ENCODE data around the gene HLTF.

The HLTF gene

DNA sequence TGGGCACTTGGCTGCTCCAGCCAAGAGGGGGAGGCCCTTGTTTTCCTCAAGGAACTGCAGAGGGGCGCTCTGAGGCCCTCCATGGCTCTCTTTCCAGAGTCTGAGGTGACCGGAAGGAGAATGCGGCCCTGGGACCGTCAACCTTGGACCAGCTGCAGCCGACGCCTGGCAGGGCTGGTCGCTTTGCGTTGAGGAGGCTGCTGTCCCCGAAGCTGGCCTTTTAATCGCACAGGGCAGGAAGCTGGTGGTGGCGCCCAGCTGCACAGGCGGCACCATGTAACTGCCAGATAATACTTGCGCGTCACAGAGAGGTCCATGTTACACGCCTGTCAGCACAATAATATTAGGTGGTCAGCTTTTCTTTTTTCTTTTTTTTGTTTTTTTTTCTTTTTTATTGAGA, 875 bp upstream of the HLTF start:
- no peak overlapping the region for H3K4me3 ChIP-seq (ENCODE audit: low read depth, low read length)

DNA sequence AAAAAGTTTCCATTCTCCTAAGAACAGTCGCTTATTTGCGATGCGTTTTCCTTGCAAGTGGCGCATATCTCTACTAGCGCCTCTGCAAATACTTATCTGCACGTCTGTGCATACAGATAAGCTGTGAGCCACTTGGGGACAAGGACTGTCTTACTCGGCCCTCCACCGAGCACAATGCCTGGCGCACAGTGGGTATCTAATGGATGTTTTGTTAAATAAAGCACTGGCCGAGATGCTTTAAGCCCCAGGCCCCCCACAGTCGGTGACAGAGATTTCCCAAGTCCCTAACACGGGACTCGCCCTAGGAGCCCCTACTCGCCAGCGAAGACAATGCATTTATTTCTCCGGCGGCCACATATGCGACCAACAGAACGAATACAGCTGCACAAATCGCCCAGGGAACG, 503 bp downstream of the HLTF start:
- H3K4me3 ChIP-seq (ENCODE audit: low read depth, low read length): peak overlapping the region; percentile 73

DNA sequence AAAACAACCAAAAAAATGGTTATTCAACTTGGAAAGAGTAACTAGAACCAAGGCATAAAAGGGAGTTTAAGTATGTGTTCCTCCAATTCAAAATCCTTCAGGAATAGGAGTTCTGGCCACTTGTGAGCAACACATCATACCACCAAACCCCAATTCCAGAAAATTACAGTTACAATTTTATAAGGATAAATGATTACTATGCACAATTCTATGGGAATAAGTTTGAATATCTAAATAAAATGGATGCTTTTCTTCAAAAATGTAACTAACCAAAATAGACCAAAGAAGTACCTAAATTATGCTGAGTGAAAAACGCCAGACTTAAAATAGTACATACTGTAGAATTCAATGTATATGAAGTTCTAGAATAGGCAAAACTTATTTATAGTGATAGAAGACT, 4.6 kb downstream of the HLTF start:
- no peak overlapping the region for H3K4me3 ChIP-seq (ENCODE audit: low read depth, low read length)

DNA sequence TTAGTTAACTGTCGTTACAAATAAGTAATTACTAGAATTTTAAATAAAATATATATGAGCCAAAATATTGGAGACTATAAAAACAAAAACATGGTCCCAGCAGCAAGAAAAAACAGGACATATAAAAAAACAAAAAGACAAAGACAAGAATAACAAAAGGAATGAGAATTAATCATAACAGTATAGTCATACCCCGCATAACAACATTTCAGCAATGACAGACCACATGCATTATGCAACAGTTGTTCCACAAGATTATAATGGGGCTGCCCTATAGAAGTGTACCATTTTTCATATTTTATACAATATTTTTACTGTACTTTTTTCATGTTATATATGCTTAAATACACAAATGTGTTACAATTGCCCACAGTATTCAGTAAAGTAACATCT, 5.6 kb downstream of the HLTF start:
- H3K4me3 ChIP-seq (ENCODE audit: low read depth, low read length): no peak overlapping the region

DNA sequence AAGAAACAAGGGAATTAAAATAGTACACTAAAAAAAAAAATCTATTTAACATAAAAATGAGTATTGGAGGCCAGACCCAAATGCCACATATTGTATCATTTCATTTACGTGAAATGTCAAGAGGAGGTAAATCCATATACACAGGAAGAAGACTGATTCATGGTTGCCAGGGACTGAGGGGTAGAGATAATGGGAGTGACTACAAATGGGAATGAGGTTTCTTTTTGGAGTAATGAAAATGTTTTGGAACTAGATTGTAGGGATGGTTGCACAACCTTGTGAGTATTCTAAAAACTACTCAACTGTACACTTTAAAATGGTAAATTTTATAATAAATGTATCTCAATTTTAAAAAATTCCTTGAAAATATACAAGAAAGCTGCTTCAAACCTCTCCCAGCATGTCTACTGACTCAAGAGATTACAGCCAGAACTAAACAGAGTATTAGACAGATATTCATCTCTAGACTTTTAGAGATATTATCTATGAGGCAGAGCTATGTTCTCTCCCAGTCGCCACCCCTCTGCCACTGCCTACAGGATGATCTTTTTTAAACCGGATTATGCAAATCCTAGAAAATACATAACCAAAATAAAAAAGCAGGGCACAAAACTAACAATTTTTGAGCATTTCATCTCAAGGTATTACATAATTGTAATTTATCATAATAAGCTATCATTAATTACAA, 6.2 kb downstream of the HLTF start:
- no peak overlapping the region for H3K4me3 ChIP-seq (ENCODE audit: low read depth, low read length)

DNA sequence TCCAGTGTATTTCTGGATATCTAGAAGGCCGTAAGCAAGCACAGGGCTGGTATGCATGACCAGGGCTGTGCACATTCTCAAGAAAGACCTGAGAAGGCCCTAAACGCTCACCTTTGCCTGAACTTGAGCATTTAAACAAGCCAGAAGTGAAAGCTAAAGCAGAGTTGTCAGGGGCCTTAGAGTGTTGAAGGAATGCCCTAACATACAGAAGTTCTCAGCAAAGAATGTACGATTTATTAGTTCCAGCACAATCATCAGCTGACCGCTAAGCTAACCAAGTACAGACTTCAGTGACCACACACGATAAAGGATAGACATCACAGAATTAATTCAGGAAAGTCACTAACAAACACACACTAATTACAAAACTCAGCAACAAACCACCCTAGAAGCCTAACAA, 8.7 kb downstream of the HLTF start:
- no peak overlapping the region for H3K4me3 ChIP-seq (ENCODE audit: low read depth, low read length)

DNA sequence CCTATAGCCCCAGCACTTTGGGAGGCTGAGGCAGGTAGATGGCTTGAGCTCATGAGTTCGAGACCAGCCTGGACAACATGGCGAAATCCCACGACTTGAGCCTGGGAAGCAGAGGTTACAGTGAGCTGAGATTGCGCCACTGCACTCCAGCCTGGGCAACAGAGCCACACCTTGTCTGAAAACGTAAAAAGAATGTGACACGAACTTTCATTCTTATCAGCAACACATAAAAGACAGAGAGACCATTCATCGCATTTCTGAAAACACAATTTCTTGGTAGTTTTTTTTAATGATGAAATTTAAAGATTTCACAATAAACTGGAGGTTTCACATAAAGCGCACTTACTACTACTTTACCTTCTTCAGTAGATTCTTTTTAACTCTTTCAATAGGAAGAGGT, 18.4 kb downstream of the HLTF start:
- H3K4me3 ChIP-seq (ENCODE audit: low read depth, low read length): no peak overlapping the region

DNA sequence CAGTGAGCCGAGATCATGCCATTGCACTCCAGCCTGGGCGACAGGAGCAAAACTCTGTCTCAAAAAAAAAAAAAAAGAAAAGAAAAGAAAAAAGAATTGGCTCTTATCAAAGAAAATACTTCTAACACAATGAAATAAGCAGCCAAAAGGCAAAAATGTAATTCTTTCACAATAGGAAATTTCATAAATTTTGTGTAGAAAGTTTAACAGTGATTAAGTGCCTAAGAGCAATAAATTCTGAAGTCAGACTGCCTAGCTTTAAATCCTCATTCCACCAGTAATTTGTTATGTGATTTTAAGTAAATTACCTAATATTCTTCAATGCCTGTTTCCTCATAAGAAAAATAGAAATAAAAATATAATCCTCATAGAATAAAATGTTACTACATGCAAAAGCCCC, 24.6 kb downstream of the HLTF start:
- no peak overlapping the region for H3K4me3 ChIP-seq (ENCODE audit: low read depth, low read length)

DNA sequence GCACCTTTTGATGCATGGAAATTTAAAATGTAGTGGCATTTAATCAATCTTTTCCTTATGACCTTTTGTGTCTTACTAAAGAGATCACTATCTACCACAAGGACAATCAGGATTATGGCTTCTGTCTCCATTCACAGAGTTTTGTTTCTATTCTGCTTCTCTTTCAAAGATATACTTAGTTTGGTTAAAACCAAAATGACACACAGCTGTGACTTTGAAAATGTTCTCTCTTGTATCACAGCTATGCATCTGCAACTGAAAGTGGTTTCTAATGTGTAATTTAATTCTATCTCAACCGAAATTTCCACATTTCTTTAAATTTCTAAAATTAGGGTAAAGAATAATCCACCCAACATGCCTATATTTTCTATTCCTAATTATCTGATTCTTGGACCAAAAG, 27.7 kb downstream of the HLTF start:
- no peak overlapping the region for H3K4me3 ChIP-seq (ENCODE audit: low read depth, low read length)

DNA sequence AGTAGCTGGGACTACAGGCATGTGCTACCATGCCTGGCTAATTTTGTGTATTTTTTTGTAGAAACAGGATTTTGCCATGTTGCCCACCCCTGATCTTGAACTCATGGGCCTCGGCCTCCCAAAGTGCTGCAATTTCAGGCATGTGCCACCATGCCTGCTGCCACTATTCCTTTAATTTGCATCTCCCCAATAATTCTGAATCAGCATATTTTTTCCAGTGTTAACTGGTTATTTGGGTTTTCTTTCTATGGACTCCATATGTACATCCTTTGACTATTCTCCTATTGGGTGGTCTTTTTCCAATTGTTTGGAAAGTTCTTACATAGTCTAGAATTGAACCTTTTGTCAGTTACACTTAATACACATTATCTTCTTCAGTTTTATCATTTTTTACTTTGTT, 28.1 kb downstream of the HLTF start:
- no peak overlapping the region for H3K4me3 ChIP-seq (ENCODE audit: low read depth, low read length)

DNA sequence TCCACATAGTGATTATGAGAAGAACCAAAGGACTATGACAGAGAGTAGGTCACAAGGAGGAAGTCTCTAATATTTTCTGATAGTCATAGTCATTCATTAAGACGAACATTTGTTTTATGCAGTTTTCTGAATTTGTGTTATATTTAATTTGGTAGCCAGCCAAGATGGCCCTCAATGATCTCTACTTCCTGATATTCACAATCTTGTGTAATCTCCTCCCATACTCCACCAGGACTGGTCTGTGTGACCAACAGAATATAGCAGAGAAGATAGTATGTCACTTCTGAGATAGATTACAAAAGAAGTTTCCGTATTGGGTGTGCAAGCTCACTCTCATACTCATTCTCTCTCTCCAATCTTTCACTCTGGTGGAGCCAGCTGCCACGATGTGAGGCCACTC, 30.8 kb downstream of the HLTF start:
- no peak overlapping the region for H3K4me3 ChIP-seq (ENCODE audit: low read depth, low read length)

DNA sequence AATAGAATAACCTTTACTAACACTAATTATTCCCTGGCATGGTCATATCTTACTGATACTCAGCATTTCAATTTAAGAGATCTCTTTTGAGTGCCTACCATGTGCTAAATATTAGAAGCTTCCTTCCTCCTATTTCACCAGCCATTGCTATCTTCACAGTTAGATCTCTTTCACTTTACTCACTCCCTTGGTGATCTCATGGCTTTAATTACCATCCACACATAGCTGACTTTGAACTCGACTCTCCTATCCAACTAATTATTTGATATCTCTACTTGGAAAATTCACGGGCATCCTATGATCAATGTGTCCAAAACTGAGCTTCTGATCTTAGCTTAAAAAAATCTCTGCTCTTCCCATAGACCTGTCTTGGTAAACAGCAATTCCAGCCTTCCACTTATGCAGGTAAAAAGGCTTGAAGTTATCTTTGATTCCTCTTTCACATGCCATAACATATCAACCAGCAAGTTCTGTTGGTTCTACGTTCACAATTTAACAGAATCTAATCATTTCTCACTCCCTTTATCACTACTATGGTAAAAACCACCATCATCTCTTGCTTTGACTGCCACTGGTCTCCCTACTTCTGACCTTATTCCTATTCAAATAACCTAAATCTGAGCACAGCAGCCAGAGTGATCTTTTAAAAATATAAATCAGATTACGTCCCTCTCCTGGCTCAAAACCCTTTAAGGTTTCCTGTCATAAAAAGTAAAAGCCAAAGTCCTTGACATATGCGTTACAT, 41.8 kb downstream of the HLTF start:
- no peak overlapping the region for H3K4me3 ChIP-seq (ENCODE audit: low read depth, low read length)

DNA sequence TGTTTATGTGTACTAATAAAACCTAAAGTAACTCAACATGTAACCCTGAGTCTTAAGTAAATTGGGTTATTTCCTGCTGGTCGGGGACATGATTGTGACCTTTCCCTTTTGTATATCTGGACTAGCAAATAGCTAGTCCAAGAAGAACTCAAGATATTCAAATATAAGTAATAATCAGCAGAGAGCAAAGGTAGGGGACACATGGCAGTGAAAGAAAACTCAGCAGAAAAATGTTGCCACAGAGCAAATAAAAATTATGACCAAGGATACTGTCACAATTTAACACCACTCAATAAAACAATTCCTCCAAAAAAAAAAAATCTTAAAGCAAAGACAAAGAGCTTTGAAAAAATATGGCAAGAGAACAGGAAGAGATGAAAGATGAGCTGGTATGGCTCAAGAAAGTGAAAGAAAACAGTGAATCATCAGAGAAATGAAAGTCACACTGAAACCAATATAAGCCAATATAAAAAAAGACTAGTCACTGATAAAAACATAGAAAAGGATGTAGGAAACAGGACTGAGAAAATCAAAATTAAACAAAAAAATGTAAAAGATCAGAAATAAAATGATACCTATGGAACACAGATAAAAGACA, 43.4 kb downstream of the HLTF start:
- no peak overlapping the region for H3K4me3 ChIP-seq (ENCODE audit: low read depth, low read length)

DNA sequence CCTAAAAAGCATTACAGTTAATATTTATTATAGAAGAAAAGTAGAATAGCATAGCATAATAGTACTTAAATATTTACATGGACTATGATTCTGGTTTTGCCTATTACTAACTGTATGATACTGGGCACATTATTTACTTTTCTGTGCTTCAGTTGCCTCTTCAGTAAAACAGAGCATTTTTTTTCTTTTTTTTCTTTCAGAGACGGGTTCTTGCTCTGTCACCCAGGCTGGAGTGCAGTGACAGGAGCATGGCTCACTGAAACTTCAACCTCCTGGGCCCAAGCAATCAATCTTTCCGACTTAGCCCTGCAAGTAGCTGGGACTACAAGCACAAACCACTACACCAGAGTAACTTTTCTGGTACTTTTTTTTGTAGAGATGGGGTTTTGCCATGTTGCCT, 48.0 kb downstream of the HLTF start:
- H3K4me3 ChIP-seq (ENCODE audit: low read depth, low read length): no peak overlapping the region

DNA sequence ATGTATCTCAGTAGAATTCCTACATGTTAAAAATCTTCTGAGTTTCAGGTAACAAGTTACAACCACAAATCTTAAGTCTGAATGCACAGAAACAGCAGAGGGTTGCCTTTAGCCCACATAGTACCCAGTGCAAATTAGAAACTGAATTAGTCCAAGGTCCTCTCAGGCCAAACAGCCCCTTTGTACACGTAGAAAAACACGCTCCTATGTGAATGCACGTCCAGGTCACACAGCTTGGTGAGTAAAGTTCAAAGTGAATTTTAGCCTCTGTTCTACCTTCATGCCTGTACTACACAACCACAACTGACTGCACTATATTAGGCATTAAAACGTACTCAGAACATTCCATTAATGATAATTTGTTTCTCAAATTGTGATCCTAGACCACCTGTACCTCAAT, 48.6 kb downstream of the HLTF start:
- no peak overlapping the region for H3K4me3 ChIP-seq (ENCODE audit: low read depth, low read length)

DNA sequence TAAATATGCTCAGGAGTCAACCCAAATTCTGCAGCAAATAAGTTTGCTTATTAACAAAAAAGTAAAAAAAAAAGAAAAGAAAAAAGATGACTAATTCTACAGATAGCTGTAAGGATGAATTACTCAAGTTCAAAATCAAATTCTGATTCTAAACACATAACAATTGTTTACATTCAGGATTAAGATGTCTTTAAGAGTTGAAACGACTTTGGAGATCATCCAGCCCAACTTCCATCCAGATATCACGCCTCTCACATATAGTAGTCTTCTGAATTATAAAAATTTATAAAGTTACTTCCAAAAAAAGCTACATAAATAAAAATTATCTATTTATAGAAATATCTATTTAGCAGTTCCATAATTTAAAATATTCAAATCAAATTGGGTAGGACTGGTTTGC, 55.2 kb downstream of the HLTF start:
- no peak overlapping the region for H3K4me3 ChIP-seq (ENCODE audit: low read depth, low read length)

DNA sequence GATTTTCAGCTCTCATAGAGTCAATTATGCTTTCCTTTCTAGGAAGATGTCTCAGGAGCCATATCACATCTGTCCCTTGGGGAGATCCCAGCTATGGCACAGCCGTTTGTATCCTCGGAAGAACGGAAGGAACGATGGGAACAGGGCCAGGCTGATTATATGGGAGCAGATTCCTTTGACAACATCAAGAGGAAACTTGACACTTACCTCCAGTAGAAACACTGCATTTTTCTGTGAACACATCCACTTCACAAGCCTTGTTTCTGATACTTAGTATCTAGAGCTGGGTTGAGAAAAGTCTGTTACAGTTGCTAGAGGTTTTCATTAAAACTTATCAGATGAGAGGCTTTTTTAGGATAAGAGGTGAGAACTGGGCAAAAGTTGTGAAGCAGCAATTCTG, 59.6 kb downstream of the HLTF start:
- H3K4me3 ChIP-seq (ENCODE audit: low read depth, low read length): no peak overlapping the region

DNA sequence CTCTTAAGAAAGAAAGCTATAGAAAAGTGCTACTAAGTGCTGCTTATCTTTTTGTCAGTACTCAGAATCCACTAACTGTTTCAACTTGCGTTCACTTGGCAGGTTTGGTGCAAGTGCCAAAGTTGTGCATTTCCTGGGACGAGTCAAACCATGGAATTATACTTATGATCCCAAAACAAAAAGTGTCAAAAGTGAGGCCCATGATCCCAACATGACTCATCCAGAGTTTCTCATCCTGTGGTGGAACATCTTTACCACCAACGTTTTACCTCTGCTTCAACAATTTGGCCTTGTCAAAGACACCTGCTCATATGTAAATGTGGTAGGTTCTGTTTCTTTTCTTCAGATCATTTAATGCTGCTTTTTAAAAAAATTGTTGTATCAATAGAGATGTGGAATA, 62.4 kb downstream of the HLTF start:
- H3K4me3 ChIP-seq (ENCODE audit: low read depth, low read length): no peak overlapping the region

DNA sequence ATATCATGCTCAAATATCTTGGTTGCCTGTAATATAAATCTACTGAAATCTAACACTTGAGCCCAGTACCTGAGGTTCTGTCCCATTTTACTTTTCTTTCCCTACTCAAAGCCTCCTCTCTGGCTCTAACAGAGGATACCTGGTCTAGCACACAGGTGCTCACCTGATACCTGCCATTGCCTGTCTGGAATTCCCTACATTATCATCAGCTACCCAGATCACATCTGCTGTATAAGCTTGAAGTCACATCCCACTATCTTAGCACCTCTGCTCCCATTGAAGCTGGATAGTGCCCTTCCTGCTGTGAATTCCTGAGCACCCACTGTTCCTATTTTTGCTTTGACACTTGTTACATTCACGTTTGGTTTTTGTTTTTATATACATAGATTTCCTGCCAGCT, 64.5 kb downstream of the HLTF start:
- H3K4me3 ChIP-seq (ENCODE audit: low read depth, low read length): no peak overlapping the region

DNA sequence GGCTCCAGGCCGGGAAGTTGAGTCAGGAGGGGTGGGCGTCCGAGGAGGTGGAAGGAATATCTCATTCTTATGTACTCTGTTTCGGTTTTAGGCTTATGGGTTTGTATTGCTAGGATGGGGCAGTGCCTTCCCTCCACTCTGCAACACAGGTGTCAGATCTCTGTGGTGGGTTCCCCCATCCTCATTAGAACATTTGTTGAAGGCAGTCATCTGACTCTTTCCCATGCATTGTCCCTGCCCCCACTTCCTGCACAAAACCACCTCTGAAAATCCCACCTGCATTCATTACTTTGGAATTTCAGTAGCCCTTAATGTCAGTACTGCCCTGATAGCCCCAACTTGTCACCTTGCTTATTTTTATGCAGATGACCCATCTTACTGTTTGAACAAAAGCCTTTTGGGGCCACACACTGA, 65.5 kb downstream of the HLTF start:
- H3K4me3 ChIP-seq (ENCODE audit: low read depth, low read length): no peak overlapping the region

DNA sequence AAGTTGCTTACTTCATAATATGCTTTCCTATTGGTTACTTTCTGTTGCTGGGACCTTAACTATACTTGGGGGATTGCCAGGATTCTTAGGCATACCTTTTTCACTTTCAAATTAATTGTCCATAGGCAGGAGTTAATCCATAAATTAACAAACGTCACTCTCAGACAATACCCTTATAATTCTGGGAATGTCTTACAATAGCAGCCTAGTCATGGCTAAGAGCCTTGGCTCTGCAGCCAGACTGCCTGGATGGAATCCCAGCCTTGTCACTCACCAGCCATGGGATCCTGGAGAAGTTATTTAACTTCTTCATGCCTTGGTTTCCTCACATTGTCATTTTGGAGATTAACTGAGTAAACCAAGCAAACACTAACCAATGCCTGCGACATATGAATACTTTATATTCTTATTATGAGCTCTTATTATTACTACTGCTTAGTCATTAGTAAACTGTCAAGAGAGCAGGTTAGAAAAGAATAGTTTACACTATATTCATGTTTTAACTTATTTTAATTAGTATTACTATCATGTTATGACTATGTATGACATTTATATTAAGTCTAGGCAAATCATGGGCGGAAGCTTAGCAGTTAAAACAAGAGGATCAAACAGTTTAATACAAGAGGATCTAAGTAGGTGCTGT, 66.0 kb downstream of the HLTF start:
- no peak overlapping the region for H3K4me3 ChIP-seq (ENCODE audit: low read depth, low read length)

DNA sequence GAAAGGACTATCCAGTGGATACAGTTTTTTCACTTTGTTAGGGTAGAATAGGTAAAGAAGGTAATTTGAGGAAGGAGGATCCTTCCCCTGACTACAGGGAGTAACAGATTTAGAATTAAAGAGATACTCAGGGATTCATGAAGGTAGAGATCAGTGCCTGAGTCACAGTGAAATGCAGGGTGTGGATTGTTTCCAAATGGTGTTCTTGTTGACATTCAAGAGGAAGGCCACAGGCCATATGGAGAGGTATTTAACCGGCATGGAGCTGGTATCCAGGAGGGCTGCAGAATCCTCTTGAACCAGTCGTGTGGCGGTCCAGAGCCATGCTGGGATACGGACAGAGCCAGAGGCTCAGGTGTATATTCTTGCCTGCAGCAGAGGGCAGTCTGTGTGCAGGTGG, 66.8 kb downstream of the HLTF start:
- no peak overlapping the region for H3K4me3 ChIP-seq (ENCODE audit: low read depth, low read length)
